Stimulated activated naive CD4-positive, alpha-beta T cell (primary cell): ENCODE data around the gene GPR153.

Source experiments
- DNase-seq, 6 experiments: peaks; one replicate each; lab custom pipeline; 2025; lab: John Stamatoyannopoulos, UW

GPR153 gene

GRCh38 chr1:6287029-6287428 lies 26.1 kb upstream of the GPR153 start:
- no peak for DNase-seq

DNA sequence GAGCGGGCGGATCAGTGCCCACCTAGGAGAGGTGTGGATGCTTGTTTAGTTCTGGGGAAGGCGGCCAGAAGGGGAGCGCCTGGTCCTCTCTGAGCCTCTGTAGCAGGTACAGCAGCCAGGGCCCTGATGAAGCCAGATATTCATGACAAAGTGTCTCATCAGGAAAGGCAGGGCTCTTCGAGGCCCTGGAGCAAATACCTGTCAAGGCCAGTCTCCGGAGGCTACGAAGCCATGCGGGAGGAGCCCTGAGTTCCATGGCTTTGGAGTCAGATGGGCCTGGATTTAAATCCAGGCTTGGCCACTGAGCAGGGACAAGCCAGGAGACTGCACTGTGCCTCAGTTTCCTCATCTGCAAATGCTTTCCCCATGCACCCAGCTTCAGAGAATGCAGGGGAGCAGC lies 25.4 kb upstream of the GPR153 start:
- DNase-seq: no peak

DNA sequence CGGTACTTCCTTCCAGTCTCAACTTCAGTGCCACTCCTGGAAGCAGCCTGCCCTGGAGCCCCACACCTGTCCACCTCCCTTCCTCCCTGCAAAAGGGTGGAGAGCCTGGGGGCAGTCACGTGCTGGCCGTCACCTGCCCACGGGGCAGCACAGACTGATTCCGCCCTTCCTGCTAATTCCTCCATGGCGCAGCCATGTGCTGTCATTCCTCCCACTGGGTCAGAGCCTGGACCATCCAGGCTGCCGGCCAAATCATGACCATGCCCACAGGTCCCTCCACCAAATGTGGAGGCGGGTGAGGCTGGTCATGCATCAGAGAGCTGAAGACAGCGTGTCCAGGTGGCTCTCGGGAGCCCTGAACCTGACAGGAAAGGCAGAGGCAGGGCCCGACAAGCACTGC lies 24.4 kb upstream of the GPR153 start:
- DNase-seq: no peak

- no peak for DNase-seq
Observed at GRCh38 chr1:6282577-6283270, 21.8 kb upstream of the GPR153 start.

DNA sequence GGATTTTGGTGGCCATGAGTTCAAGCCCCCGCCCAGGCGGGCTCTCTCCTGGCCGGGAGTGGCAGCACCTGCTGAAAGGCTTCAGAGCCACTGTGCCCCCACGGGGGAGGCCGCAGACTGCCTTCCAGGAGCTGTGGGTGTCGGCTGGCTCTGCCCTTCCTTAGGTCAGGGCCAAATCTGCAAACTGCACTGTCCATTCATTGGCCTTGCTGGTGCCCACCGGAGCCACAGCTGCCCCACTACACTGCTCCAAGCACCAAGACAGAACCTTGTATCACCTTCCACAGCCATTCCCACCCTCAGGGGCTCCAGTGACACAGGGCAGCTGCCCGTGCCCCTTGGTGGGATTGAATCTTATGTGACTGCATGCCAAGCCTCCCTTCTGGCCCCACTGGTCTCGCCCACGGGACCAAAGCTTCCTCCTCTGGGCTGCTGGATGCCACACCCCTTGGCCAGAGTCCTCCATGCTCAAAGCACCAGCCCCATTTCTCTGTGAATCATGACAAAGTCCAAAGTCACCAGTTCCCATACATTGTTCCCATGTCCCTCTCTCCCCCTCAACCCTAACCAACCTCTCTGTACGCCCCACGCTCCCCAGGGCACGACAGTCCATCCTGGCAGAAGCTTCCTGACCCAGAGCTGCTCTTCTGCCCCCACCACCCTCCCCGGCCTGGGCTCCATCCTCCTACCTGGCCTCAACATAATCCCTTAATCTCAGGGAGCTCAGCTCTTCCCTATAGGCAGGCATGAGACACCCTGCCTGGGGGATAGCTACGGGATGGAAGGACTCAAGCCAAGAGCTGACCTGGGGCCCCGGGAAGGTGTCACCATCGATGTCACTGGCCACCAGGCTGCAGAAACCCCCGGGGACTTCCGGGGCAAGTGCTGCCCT lies 20.9 kb upstream of the GPR153 start:
- no peak for DNase-seq

- no peak for DNase-seq
Observed at GRCh38 chr1:6280761-6281451, 20.0 kb upstream of the GPR153 start.

GRCh38 chr1:6279613-6280383 lies 18.9 kb upstream of the GPR153 start:
- no peak for DNase-seq

DNA sequence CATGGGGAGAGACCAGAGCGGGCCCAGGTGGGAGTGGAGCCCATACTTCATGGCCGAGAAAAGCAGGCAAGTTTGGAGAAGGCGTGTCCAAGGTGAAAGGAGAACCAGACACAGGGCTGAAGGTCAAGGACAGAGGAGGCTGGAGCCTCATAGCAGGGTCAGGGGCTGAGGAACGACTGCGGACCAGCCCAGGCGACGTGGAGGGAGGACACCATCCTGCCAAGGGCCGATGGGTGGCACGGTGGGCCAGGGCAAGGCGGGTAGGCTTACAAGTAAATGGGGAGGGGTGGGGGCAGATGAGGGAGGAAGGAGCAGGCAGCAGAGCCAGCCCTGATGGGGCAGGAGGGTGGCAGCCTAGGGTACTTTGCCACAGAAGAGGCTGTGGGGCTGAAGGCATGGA lies 18.2 kb upstream of the GPR153 start:
- DNase-seq: no peak

GRCh38 chr1:6278263-6278662 lies 17.4 kb upstream of the GPR153 start:
- DNase-seq: no peak

- DNase-seq: no peak
Observed at GRCh38 chr1:6276811-6277555, 16.1 kb upstream of the GPR153 start.

DNA sequence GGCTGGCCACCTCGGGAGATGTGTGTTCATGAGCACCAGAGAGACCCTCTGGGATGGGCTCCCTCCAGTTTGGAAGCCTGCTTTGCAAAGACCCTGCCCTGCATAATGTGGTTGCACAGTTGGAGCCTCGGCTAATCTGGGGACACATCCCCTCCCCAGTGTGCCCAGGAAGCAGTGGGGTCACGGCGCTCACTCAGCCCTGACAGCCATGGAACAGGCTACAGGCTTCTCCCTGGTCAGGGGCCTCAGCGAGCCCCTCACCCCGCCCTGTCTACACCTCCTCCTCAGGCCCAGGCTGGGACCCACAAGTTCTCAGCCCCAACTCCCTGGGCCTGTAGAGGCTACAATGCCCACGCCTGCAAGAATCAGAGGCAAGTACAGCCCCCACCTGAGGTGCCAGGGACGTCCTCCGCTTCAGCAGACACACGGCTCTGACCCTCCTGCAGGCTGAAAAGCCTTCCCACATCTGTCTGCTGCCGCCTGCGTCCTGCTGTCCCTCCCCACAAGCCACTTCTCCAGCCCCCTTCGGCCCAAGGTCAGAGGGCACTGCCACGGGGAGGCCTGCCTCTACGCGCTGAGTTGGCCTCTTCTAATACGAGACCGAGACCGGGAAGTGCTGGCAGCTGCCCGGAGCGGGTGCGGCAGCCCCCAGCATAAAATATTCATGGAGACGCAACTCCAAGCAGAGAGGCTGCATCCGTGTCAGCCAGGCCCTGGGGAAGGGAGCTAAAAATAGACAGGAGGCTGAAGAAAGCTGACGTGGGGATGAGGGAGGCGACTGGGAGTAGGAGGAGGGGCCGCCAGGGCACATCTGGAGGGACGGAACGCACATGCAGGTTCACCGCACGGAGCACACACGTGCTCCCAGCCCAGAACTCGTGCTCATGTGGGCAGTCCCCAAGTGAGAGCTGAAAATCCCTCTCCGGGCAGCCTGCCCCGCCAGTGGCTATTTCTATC lies 15.2 kb upstream of the GPR153 start:
- no peak for DNase-seq

- DNase-seq: no peak
Observed at GRCh38 chr1:6274622-6275139, 13.8 kb upstream of the GPR153 start.

GRCh38 chr1:6274102-6274501 lies 13.2 kb upstream of the GPR153 start:
- no peak for DNase-seq

GRCh38 chr1:6273380-6273891 lies 12.5 kb upstream of the GPR153 start:
- DNase-seq: no peak

DNA sequence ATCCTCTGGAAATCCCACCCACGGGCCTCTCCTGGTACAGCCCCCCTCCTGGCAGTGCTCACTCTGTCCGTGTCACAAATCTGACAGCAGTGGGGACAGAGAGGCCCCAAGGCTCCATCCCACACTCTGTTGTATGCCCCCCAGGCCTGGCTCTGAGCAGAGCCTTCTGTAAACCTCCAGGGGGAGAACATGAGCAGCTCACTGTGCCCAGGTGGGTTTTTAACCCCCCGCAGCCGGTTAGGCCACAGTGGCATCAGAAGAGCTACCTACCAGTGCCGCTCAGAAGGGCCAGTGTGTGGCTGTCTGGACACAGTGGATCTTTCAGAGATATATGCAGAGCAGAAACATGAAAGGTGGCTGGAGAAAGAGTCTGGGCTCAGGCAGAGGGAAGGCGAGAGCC lies 12.0 kb upstream of the GPR153 start:
- no peak for DNase-seq

DNA sequence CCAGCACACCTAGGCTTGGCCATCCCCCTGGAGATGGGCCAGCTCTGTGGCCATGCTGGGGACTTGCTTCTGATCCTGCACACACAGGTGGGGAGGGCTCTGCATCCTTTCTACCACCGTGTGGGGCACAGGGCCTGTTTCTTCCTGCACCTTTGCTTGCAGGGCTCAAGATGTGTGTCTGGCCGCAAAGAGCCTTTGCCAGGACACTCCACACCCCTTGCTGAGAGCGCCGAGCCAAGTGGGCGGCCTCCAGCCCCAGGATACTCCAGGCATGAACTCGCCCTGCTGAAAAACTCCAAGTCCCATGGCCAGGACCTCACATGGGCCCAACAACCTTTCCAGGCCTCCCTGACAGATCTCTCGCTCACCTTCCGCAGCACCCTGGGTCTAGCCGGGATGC lies 11.6 kb upstream of the GPR153 start:
- no peak for DNase-seq

GRCh38 chr1:6271554-6271953 lies 10.7 kb upstream of the GPR153 start:
- no peak for DNase-seq

DNA sequence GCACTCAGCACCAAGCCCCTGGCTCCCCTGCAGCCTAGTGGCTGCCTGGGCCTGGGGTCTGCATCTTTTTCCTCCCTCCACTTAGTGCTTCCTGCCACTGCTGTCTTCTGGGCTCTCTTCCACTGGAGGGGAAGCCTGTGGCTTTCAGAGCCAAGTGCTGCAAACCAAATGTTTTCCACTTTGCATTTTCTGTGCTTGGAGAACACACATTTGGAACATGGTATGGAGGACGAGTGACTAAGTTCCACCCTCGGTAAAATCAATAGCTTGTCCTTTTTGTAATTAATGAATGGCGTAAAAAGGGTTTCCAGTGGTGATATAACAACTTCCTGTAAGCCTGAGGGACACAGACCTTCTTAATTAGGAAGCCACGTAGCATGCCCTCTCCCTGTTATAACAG lies 10.1 kb upstream of the GPR153 start:
- DNase-seq: no peak

DNA sequence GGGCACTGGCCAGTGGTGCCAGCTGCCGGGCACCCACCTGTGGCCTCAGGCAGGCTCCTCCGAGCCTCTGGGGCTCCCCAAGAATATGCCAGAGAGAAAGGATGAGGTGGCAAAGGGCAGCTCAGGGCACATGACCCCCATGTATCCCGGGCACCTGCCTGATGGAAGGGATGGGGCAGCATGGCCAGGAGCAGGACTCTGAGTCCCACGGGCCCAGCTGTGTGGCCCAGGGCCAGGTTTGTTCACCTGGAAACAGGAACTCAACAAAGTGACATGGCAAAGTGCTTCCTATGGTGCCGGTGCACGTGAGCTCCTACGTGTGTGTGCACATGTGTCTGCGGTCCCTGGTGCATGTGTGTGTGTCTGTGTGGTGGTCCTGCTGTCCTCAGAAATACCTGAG lies 9.5 kb upstream of the GPR153 start:
- no peak for DNase-seq
